ENCODE results near the gene NRG3. TPM values are rescaled to one million over a fixed set of nuclear protein-coding genes. Genes with fewer than 3 reads are reported as not detected.

The NRG3 gene
- total and polyA plus RNA-seq, 12 donors, result 0.03 to 0.73 (median 0.13) TPM; not detected in 5

DNA sequence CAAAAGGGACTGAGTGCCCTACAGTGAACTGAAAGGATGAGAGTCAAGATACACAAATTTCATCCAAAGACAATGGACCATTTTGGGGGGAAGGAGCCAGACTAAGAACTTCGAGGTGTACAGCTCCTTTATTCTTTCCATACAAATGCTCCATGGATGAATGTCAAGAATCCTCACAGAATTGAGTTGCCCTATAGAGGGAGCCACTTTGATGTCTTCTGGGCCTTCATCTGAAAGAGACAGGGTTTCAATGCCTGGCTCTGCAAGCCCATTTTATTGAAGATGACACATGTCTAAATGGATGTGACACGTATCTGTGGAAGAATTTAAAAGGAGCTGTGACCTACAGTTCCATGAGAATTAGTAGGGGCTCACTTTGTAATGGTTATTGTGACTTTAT is 32.0 kb upstream of the NRG3 start:
- WGBS, 2 donors, result 60 to 68% methylated on average over 2 of the region's 2 CpGs
- Histone ChIP-seq H3K4me1 (no peaks in the 10 kb centered on the region), H3K27ac (no peak overlapping the region), H3K9me3 (no peaks in the 10 kb centered on the region), H3K36me3 (no peaks in the 10 kb centered on the region), H3K27me3 (peaks cover 0 to 5% (median 0%) of the 10 kb centered on the region in 7 donors), H3K4me3 (no peak overlapping the region)
- TF ChIP-seq, protein P1, sequence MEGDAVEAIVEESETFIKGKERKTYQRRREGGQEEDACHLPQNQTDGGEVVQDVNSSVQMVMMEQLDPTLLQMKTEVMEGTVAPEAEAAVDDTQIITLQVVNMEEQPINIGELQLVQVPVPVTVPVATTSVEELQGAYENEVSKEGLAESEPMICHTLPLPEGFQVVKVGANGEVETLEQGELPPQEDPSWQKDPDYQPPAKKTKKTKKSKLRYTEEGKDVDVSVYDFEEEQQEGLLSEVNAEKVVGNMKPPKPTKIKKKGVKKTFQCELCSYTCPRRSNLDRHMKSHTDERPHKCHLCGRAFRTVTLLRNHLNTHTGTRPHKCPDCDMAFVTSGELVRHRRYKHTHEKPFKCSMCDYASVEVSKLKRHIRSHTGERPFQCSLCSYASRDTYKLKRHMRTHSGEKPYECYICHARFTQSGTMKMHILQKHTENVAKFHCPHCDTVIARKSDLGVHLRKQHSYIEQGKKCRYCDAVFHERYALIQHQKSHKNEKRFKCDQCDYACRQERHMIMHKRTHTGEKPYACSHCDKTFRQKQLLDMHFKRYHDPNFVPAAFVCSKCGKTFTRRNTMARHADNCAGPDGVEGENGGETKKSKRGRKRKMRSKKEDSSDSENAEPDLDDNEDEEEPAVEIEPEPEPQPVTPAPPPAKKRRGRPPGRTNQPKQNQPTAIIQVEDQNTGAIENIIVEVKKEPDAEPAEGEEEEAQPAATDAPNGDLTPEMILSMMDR (IDR thresholded peaks at IDR 0.05), result no peak
- no peak for ATAC-seq
- intact Hi-C loops (cut with DNase I), result no loop called here
- DNase-seq, result no peak

DNA sequence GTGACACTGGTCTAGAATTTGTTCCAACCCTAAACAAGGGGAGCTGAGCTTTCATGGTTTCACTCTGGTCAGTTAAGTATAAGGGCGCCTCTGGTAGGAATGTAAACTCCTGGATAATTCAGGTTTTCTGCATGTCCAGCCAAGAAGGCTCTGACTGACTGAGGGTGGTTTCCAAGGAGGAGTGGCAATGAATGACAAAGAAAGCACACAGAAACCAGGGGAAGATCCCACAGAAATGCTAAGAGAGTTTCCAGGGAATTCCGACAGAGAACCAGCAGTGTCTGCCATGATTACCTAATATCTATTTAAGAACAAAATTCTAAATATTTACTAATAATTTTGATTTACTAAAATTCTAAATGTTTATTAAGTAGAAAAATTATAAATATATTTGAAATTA is 27.3 kb upstream of the NRG3 start:
- Histone ChIP-seq H3K36me3 (no peaks in the 10 kb centered on the region), H3K4me1 (no peaks in the 10 kb centered on the region), H3K27me3 (peaks cover 0 to 5% (median 0%) of the 10 kb centered on the region in 7 donors), H3K4me3 (no peak overlapping the region), H3K27ac (no peak overlapping the region), H3K9me3 (peaks cover 0 to 2% (median 0%) of the 10 kb centered on the region in 11 donors)
- no peak for ATAC-seq
- intact Hi-C loops (cut with DNase I), result no loop called here
- TF ChIP-seq, protein P1 (IDR thresholded peaks at IDR 0.05), result no peak
- DNase-seq, result no peak
- 74 to 79% methylated on average over 2 of the region's 2 CpGs for WGBS, 2 donors

DNA sequence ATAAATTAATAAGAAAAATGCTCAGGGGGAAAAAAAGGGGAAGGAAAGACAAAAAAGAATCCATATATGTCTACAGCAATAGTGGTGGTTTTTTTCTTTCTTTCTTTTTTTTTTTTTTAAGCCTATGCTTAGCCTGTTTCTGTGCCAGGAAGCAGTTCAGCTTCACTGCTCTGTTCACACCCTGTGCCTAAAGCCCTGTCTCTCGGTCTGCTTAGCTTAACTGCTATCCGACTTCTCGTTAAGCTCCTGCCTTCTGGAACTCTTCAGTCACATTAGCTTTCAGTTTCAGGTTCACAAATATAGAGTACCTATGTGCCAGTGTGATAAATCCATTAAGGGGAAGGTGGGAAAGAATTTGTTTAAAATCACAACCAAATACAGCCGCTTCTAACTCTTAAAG is 26.5 kb upstream of the NRG3 start:
- Histone ChIP-seq H3K36me3 (no peaks in the 10 kb centered on the region), H3K4me3 (no peak overlapping the region), H3K27ac (no peak overlapping the region), H3K4me1 (no peaks in the 10 kb centered on the region), H3K9me3 (peaks cover 0 to 3% (median 1%) of the 10 kb centered on the region in 11 donors), H3K27me3 (peaks cover 0 to 5% (median 0%) of the 10 kb centered on the region in 7 donors)
- TF ChIP-seq, protein P1 (IDR thresholded peaks at IDR 0.05), result no peak
- intact Hi-C loops (cut with DNase I), result no loop called here
- ATAC-seq, result no peak
- no peak for DNase-seq
- WGBS, 2 donors, result 25 to 28% methylated on average over 4 of the region's 4 CpGs

DNA sequence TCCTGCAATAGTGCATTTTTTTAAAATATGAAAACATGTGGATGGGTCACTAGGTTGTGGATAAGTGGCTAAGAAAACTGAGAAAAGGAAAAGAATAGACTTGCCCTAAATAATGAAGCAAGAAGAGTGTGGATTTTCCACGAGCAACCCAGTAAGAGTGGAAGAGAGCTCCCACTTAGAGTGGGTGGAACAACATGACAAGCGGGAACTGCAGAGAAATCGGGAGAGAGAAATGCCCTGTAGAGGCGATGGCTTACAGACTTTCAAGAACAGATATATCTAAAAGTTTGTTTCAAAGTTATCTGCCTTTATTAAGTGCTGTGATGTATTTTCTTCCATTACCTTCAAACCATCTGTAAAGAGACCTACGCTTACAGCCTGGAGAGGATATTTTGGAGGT is 26.1 kb upstream of the NRG3 start:
- ATAC-seq (no peak), DNase-seq (no peak)
- intact Hi-C loops (cut with DNase I), result no loop called here
- Histone ChIP-seq H3K4me1 (no peaks in the 10 kb centered on the region), H3K4me3 (no peak overlapping the region), H3K9me3 (peaks cover 0 to 8% (median 5%) of the 10 kb centered on the region in 11 donors), H3K36me3 (no peaks in the 10 kb centered on the region), H3K27ac (no peak overlapping the region), H3K27me3 (peaks cover 0 to 5% (median 0%) of the 10 kb centered on the region in 7 donors)
- TF ChIP-seq, protein P1 (IDR thresholded peaks at IDR 0.05), result no peak
- WGBS, 2 donors, result 82 to 84% methylated on average over 5 of the region's 5 CpGs

Data from heart right ventricle (tissue), 16 donors.